Measurements from ENCODE around the gene KRT75.

KRT75 gene

DNA sequence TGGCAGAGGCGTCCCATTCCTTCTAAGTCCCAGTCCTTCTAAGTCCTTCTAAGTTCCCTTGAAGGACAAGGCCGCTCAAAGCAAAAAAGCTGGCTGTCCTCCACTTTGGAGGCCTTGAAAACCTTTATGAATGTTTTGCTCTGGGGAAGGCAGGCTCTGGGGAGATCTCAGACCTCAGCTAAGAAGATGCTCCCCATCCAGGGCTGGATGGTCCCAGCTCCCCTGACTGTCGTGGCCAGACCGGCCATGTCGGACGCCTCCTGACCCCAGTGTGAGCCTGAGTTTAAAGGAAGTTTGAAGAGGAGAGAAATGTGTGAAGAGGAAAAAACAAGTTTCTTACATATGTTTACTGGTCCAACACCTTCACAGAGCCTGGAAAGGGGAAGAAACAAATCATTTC, 54.6 kb downstream of the KRT75 start:
- Histone ChIP-seq H3K4me2 (ENCODE audit: low read depth, low read length, poor library complexity, severe bottlenecking) (no peak overlapping the region), H3K9ac (ENCODE audit: low read depth, low read length, poor library complexity, severe bottlenecking) (no peak overlapping the region), H3K36me3 (ENCODE audit: insufficient read depth, low read length) (no peaks in the 10 kb centered on the region), H3F3A (ENCODE audit: low read depth) (no peaks in the 10 kb centered on the region), H3K9me2 (replicated peaks; ENCODE audit: low read depth, low read length) (no peaks in the 10 kb centered on the region), H3K9me3 (ENCODE audit: insufficient read depth, low read depth, low read length) (no peaks in the 10 kb centered on the region), H3K27me3 (ENCODE audit: insufficient read depth, low read length, poor library complexity, severe bottlenecking) (no peaks in the 10 kb centered on the region), H4K20me1 (ENCODE audit: insufficient read depth, low read length, poor library complexity, severe bottlenecking) (no peaks in the 10 kb centered on the region), H3K4me1 (ENCODE audit: insufficient read depth, low read length, poor library complexity, severe bottlenecking) (peaks cover 6% of the 10 kb centered on the region), H2AFZ (ENCODE audit: low read length) (no peak overlapping the region), H3K79me2 (ENCODE audit: insufficient read depth, low read length) (no peaks in the 10 kb centered on the region), H3K4me3 (ENCODE audit: low read length, poor library complexity, severe bottlenecking) (no peak overlapping the region)
- TF ChIP-seq EZH2phosphoT487 (IDR thresholded peaks at IDR 0.05; ENCODE audit: borderline replicate concordance): no peak
- TF ChIP-seq, protein P1, sequence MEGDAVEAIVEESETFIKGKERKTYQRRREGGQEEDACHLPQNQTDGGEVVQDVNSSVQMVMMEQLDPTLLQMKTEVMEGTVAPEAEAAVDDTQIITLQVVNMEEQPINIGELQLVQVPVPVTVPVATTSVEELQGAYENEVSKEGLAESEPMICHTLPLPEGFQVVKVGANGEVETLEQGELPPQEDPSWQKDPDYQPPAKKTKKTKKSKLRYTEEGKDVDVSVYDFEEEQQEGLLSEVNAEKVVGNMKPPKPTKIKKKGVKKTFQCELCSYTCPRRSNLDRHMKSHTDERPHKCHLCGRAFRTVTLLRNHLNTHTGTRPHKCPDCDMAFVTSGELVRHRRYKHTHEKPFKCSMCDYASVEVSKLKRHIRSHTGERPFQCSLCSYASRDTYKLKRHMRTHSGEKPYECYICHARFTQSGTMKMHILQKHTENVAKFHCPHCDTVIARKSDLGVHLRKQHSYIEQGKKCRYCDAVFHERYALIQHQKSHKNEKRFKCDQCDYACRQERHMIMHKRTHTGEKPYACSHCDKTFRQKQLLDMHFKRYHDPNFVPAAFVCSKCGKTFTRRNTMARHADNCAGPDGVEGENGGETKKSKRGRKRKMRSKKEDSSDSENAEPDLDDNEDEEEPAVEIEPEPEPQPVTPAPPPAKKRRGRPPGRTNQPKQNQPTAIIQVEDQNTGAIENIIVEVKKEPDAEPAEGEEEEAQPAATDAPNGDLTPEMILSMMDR (conservative IDR thresholded peaks at IDR 0.05; ENCODE audit: low read length): no peak

DNA sequence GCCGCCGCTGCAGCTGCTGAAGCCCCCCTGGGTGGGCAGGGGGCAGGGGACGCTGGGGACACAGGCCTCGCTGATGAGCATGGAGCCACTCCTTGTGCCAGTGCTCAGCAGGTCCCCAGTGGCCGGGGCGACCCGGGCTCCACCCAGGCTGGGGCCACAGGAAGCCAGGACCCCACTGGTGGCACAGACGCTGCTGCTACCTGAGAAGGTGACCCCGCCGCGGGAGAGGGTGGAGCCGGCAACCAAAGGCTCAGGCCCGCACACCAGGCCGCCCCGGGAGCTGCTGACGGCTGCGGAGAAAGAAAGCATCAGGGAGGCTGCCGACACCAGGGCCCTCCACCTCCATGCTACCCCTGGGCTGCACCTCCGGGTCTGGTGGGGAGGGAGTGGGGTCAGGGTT, 56.1 kb downstream of the KRT75 start:
- Histone ChIP-seq H3K4me1 (ENCODE audit: insufficient read depth, low read length, poor library complexity, severe bottlenecking) (peaks cover 6% of the 10 kb centered on the region), H3K4me3 (ENCODE audit: low read length, poor library complexity, severe bottlenecking) (no peak overlapping the region), H4K20me1 (ENCODE audit: insufficient read depth, low read length, poor library complexity, severe bottlenecking) (no peaks in the 10 kb centered on the region), H3F3A (ENCODE audit: low read depth) (no peaks in the 10 kb centered on the region), H2AFZ (ENCODE audit: low read length) (no peak overlapping the region), H3K79me2 (ENCODE audit: insufficient read depth, low read length) (no peaks in the 10 kb centered on the region), H3K27me3 (ENCODE audit: insufficient read depth, low read length, poor library complexity, severe bottlenecking) (no peaks in the 10 kb centered on the region), H3K9me2 (replicated peaks; ENCODE audit: low read depth, low read length) (no peaks in the 10 kb centered on the region), H3K36me3 (ENCODE audit: insufficient read depth, low read length) (no peaks in the 10 kb centered on the region), H3K9ac (ENCODE audit: low read depth, low read length, poor library complexity, severe bottlenecking) (no peak overlapping the region), H3K9me3 (ENCODE audit: insufficient read depth, low read depth, low read length) (no peaks in the 10 kb centered on the region), H3K4me2 (ENCODE audit: low read depth, low read length, poor library complexity, severe bottlenecking) (no peak overlapping the region)
- TF ChIP-seq, protein P1 (conservative IDR thresholded peaks at IDR 0.05; ENCODE audit: low read length): no peak
- no peak for TF ChIP-seq EZH2phosphoT487 (IDR thresholded peaks at IDR 0.05; ENCODE audit: borderline replicate concordance)

DNA sequence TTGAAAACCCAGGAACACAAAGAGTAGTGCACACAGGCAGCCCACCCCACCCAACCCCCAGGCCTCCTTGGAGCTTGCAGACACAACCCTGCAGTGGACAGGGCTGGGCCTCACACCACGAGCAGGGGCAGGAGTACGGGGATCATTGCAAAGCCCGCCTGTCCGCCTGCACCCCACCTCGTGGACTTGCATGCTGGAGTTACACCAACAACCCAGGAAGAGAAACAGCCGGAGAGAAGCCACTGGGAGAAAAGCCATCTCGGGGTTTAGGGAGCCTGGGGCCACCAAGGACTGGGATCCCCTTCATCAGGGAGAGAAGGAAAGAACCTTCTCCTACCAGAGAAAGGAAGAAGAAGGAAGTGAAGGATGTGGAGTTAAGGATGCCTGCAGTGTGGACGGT, 56.9 kb downstream of the KRT75 start:
- Histone ChIP-seq H3K9me2 (replicated peaks; ENCODE audit: low read depth, low read length) (no peaks in the 10 kb centered on the region), H3K4me3 (ENCODE audit: low read length, poor library complexity, severe bottlenecking) (no peak overlapping the region), H3K9ac (ENCODE audit: low read depth, low read length, poor library complexity, severe bottlenecking) (no peak overlapping the region), H3K9me3 (ENCODE audit: insufficient read depth, low read depth, low read length) (no peaks in the 10 kb centered on the region), H3K27me3 (ENCODE audit: insufficient read depth, low read length, poor library complexity, severe bottlenecking) (no peaks in the 10 kb centered on the region), H4K20me1 (ENCODE audit: insufficient read depth, low read length, poor library complexity, severe bottlenecking) (no peaks in the 10 kb centered on the region), H3F3A (ENCODE audit: low read depth) (no peaks in the 10 kb centered on the region), H3K79me2 (ENCODE audit: insufficient read depth, low read length) (no peaks in the 10 kb centered on the region), H3K4me2 (ENCODE audit: low read depth, low read length, poor library complexity, severe bottlenecking) (no peak overlapping the region), H2AFZ (ENCODE audit: low read length) (no peak overlapping the region), H3K4me1 (ENCODE audit: insufficient read depth, low read length, poor library complexity, severe bottlenecking) (peaks cover 3% of the 10 kb centered on the region), H3K36me3 (ENCODE audit: insufficient read depth, low read length) (no peaks in the 10 kb centered on the region)
- TF ChIP-seq, protein P1 (conservative IDR thresholded peaks at IDR 0.05; ENCODE audit: low read length): no peak
- TF ChIP-seq EZH2phosphoT487 (IDR thresholded peaks at IDR 0.05; ENCODE audit: borderline replicate concordance): no peak
